ENCODE data around the gene CELF3.

CELF3 gene

DNA sequence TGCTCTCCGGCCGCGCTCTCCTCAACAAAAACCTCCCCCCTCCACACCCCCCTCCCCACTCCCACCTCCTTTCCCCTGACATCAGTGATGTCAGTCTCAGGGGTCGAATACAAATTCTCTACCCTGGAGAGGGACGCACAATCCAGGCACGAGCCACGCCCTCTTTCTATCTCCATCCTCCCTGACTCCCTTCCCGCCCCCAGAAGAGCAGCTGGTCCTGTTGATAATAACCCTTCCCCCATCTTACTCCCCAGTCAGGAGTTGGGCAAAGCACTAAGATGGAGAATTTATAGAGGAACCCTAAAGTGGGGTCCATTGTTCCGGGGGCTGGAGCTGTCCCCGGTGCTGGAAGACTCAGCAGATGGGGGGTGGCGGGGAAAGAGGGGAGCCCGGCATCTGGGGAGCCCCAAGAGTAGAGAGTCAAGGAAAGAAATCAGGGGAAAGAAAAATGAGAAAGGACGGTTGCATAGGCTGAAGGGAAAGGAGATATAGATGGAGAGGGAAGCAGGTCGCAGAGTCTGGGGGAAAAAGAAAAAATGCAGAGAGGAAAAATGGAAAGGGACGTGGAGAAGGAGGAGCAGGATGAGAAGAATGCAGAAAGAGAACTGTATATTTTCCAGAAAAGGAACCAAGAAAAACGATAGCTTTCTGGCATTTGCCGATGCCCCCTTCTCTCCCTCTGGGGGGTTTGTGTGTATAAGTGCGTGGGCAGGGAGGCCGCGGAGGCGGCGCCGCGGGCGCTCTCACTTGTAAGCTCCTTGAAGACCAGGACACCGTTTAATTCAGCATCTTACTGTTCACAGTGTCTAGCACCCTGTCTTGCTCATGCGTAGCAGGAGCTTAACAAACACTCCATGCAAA, at the start of gene CELF3:
CELF3 (minus strand) TSS at position 33 of the 861 bp plus-strand sequence. CDS start 783 bp downstream, outside the sequence.
- no peak for DNase-seq (ENCODE audit: low spot score)
- Histone ChIP-seq H3K4me3 (peak within 1 kb of the TSS; percentile 45), H3K27ac (peak within 1 kb of the TSS in 1 of 2 donors; percentile 69)
- TF ChIP-seq, protein P1, sequence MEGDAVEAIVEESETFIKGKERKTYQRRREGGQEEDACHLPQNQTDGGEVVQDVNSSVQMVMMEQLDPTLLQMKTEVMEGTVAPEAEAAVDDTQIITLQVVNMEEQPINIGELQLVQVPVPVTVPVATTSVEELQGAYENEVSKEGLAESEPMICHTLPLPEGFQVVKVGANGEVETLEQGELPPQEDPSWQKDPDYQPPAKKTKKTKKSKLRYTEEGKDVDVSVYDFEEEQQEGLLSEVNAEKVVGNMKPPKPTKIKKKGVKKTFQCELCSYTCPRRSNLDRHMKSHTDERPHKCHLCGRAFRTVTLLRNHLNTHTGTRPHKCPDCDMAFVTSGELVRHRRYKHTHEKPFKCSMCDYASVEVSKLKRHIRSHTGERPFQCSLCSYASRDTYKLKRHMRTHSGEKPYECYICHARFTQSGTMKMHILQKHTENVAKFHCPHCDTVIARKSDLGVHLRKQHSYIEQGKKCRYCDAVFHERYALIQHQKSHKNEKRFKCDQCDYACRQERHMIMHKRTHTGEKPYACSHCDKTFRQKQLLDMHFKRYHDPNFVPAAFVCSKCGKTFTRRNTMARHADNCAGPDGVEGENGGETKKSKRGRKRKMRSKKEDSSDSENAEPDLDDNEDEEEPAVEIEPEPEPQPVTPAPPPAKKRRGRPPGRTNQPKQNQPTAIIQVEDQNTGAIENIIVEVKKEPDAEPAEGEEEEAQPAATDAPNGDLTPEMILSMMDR (IDR thresholded peaks at IDR 0.05), result no peak

DNA sequence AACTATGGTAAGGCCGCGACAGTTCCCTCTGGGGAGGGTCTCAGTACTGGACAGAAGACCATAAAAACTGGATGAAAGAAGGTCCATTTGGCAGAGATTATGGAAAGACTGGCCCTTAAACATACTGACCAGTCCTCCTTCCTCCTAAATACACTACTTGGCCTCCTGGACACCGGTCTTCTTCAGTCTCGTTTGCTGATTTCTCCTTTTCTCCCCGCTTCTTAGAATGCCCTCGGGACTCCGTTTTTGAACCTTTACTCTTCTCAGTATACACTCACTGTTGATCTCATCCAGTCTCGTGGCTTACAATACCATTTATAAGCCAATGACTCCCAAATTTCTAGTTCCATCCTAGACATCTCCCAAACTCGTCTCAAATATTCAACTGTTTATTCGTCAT, 47.4 kb upstream of the CELF3 start:
- TF ChIP-seq, protein P1 (IDR thresholded peaks at IDR 0.05), result no peak
- H3K4me3 ChIP-seq, result peak overlapping the region; percentile 96
- DNase-seq (ENCODE audit: low spot score), result no peak
- H3K27ac ChIP-seq, result peak overlapping the region; percentile 85 to 96

DNA sequence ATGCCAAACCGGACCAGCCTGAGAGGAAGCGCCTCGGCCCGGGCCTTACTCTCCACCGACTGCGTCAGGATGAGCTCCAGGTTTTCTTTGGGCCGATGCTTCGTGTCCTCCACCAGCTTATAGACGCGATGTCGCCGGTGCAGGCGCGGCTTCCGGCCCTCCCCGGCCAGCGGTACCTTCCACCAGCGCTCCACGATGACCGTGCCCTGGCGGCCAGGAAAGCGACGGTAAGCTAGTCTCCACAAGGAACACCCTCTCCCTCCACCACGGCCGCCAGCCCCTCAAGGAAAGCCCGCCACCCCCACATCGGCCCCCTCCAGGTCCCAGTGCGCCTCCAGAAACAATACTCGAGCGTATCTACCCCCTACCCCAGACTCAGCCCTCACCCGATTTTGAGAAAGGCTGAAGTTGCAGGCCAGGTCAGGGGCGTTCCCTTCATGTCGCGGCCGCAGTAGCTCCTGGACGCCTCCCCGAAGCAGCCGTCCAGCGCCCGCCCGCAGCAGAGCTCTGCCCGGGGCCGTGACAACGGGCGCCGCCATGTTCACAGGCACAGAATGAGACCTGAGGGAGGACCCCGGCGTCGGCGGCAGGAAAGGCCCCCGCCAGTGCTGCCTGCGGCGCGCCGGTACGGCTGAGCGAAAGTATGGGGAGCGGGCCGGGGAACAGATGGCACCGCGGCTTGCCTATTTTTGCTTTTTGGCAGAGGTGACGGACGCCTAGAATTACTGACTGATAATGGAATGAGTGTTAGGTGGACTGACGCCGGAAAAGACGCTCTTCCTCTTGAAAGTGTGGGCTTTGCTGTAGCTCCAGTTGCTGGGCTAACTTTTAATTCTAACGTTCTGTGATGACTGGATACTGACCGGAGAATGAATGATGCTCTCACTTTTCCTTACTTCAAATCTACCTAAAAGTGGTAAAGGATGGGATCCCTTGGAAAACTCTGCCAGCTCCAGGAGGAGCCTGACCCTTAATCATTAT, 46.6 kb upstream of the CELF3 start, which contains the start of gene MRPL9:
MRPL9 (minus strand) TSS at position 556 of the 981 bp plus-strand sequence; CDS start at position 539, 17 bp downstream.
- TF ChIP-seq, protein P1 (IDR thresholded peaks at IDR 0.05), result no peak
- Histone ChIP-seq H3K4me3 (peak within 1 kb of the TSS; percentile 96), H3K27ac (peak within 1 kb of the TSS; percentile 85 to 96)
- peak; percentile 80 for DNase-seq (ENCODE audit: low spot score)

DNA sequence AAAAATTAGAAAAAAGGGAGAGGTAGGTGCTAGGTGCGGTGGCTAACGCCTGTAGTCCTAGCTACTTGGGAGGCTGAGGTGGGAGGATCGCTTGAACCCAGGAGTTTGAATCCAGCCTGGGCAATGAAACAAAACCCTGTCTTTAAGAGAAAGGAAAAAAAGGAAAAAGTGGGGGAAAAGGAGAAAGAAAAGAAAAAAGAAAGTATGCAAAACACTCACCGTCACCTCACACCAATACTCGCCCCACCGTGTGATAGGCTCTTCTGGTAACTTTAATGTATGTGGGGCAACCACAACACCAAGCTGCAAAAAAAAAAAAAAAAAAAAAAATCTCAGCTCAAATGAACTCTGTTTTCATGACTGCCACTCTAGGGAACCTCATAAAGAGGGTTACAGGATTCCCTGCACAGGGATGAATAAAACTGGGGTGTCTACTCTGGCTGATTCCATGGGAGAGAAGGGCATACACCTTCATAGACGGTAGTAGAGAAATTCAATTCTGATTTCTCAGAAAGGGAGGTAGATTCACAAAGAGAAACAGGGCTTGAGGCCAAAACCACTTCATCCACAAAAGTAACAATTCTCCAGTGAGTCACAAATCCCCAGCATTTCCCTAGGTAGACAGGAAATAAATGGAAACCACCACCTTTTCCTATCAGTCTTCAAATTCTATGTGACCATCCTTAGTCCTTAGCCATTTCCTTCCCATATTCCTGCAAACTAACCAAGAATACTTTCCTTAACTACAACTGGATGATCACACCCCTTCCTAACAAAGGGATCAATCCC, 44.2 kb upstream of the CELF3 start:
- no peak overlapping the region for H3K4me3 ChIP-seq
- DNase-seq (ENCODE audit: low spot score), result no peak
- TF ChIP-seq, protein P1 (IDR thresholded peaks at IDR 0.05), result no peak
- H3K27ac ChIP-seq, result no peak overlapping the region

DNA sequence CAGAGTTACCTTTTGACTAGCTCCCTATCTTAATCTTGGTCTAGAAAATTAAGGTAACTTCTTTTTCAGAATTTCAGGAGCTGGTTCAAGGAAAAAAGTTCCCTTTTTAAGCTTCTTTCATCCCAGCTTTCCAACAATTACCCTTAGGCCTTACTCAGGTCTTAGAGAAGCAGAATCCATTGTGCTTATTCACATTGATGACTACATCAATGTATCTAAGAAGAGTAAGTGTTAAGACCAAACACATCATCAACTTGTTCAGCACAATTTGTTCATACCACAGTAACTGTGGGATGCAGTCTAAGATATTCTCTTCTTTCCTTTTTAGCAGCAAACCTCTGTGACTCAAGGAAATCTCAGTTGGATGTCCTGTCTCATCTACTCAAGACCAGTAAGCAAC, 42.6 kb upstream of the CELF3 start:
- TF ChIP-seq, protein P1 (IDR thresholded peaks at IDR 0.05), result no peak
- H3K4me3 ChIP-seq, result no peak overlapping the region
- no peak overlapping the region for H3K27ac ChIP-seq
- DNase-seq (ENCODE audit: low spot score), result no peak

DNA sequence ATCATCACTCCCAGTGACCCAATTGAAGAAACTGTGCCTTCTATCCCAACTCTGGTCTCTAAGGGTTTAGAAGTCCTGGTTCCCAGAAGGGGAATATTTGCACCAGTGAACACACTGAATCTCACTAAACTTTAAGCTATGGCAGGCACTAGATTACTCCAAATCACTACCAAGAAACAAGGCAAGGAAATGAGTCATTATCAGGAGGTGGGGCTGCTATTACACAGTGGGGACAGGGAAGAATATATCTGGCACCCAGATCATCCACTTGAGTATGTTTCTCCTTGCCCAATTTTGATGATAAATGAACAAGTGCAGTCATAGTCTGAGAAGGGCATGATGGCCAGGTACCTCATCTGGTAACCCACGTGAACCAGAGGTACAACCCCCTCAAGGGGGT, 39.7 kb upstream of the CELF3 start:
- no peak overlapping the region for H3K27ac ChIP-seq
- no peak for DNase-seq (ENCODE audit: low spot score)
- TF ChIP-seq, protein P1 (IDR thresholded peaks at IDR 0.05), result no peak
- no peak overlapping the region for H3K4me3 ChIP-seq

Data from coronary artery (tissue), 2 donors.